OCI-LY1 (cell line): ENCODE results near the gene NRG2.

Experiments
- H2AFZ ChIP-seq: fragments of 200-600 bp; sonication (generic), shearing (Covaris generic); 2 replicates; pipeline ENCODE4 v1.6.0; 2014; ENCODE audit warnings: antibody characterized with exemption, mild to moderate bottlenecking, low read length
- H3F3A ChIP-seq: fragments of 200-600 bp; sonication (generic), shearing (Covaris generic); 2 replicates; pipeline ENCODE4 v1.6.0; 2014; ENCODE audit warnings: mild to moderate bottlenecking, antibody characterized with exemption, low read length, moderate library complexity; ENCODE audit not compliant: insufficient read depth
- H3K27ac ChIP-seq: fragments of 200-600 bp; sonication (generic); 2 replicates; pipeline ENCODE4 v1.5.1; 2014; ENCODE audit warnings: low read length, mixed run types, mild to moderate bottlenecking, low read depth; ENCODE audit not compliant: poor library complexity, severe bottlenecking
- H3K27me3 ChIP-seq: fragments of 200-600 bp; sonication (generic); 2 replicates; pipeline ENCODE4 v1.6.0; 2014; ENCODE audit warnings: antibody characterized with exemption, mild to moderate bottlenecking, low read length, moderate library complexity; ENCODE audit not compliant: insufficient read depth
- H3K36me3 ChIP-seq: fragments of 200-600 bp; sonication (generic); 2 replicates; pipeline ENCODE4 v1.6.1; 2014; ENCODE audit warnings: mild to moderate bottlenecking, antibody characterized with exemption, low read length, moderate library complexity, mixed read lengths; ENCODE audit not compliant: insufficient read depth
- H3K4me1 ChIP-seq: fragments of 200-600 bp; sonication (generic); 2 replicates; pipeline ENCODE4 v1.5.1; 2014; ENCODE audit warnings: mild to moderate bottlenecking, low read length, moderate library complexity; ENCODE audit not compliant: insufficient read depth, severe bottlenecking
- H3K4me2 ChIP-seq: fragments of 200-600 bp; sonication (generic), shearing (Covaris generic); 2 replicates; pipeline ENCODE4 v1.6.1; 2014; ENCODE audit warnings: low read length
- H3K4me3 ChIP-seq: fragments of 200-600 bp; sonication (generic); 2 replicates; pipeline ENCODE4 v1.5.1; 2014; ENCODE audit warnings: low read length, low read depth, mild to moderate bottlenecking, mixed read lengths; ENCODE audit not compliant: poor library complexity, severe bottlenecking
- H3K79me2 ChIP-seq: fragments of 200-600 bp; shearing (Covaris generic); 2 replicates; pipeline ENCODE4 v1.6.1; 2016; ENCODE audit warnings: mixed run types, low read length, mixed read lengths; ENCODE audit not compliant: insufficient read depth
- H3K9ac ChIP-seq: fragments of 200-600 bp; sonication (generic), shearing (Covaris generic); 2 replicates; pipeline ENCODE4 v1.6.1; 2014; ENCODE audit warnings: mild to moderate bottlenecking, low read length, mixed read lengths
- H3K9me2 ChIP-seq: fragments of 200-600 bp; sonication (generic), shearing (Covaris generic); 2 replicates; pipeline ENCODE4 v1.6.1; 2014; ENCODE audit warnings: low read depth, mild to moderate bottlenecking, low read length, mixed read lengths
- H3K9me3 ChIP-seq: fragments of 200-600 bp; shearing (Covaris generic); 2 replicates; pipeline ENCODE4 v1.6.1; 2014; ENCODE audit warnings: low read length, mixed read lengths
- H4K20me1 ChIP-seq: fragments of 200-600 bp; sonication (generic), shearing (Covaris generic); 2 replicates; pipeline ENCODE4 v1.6.0; 2016; ENCODE audit warnings: mild to moderate bottlenecking, low read length; ENCODE audit not compliant: insufficient read depth
- CTCF ChIP-seq: fragments of 200-600 bp; sonication (generic), shearing (Covaris generic); IDR thresholded peaks from 2 replicates; pipeline ENCODE4 v1.5.1; 2017; ENCODE audit warnings: mild to moderate bottlenecking, antibody characterized with exemption, low read length, moderate library complexity, mixed read lengths
- EZH2 ChIP-seq: fragments of 200-600 bp; sonication (generic), shearing (Covaris generic); IDR thresholded peaks from 2 replicates; pipeline ENCODE4 v1.8.0; 2017; ENCODE audit warnings: borderline replicate concordance, mixed run types, mild to moderate bottlenecking, antibody characterized with exemption, low read length, moderate library complexity, mixed read lengths

NRG2 gene

GRCh38 chr5:139875957-139876356, 167.1 kb downstream of the NRG2 start:
- TF ChIP-seq EZH2, result no peak
- no peak for TF ChIP-seq CTCF
- Histone ChIP-seq H2AFZ (no peak overlapping the region), H3K4me3 (no peak overlapping the region), H3K9me3 (peaks cover 3% of the 10 kb centered on the region; the same call in 1 of the 2 replicates), H3K27ac (no peak overlapping the region), H3K79me2 (no peaks in the 10 kb centered on the region), H3K9me2 (no peaks in the 10 kb centered on the region), H3K9ac (no peak overlapping the region), H3F3A (no peaks in the 10 kb centered on the region), H3K4me1 (no peaks in the 10 kb centered on the region), H3K4me2 (no peak overlapping the region), H4K20me1 (no peaks in the 10 kb centered on the region), H3K36me3 (no peaks in the 10 kb centered on the region), H3K27me3 (peaks cover 22% of the 10 kb centered on the region; the same call in 1 of the 2 replicates)

GRCh38 chr5:139872851-139873794, 170.0 kb downstream of the NRG2 start:
- no peak overlapping the region for H3K4me3 ChIP-seq
- H3K9ac ChIP-seq, result no peak overlapping the region
- H2AFZ ChIP-seq, result no peak overlapping the region
- no peaks in the 10 kb centered on the region for H3K4me1 ChIP-seq
- no peaks in the 10 kb centered on the region for H3F3A ChIP-seq
- no peaks in the 10 kb centered on the region for H4K20me1 ChIP-seq
- no peak overlapping the region for H3K4me2 ChIP-seq
- H3K9me2 ChIP-seq, result no peaks in the 10 kb centered on the region
- H3K9me3 ChIP-seq, result peaks cover 3% of the 10 kb centered on the region; the same call in 1 of the 2 replicates
- no peaks in the 10 kb centered on the region for H3K79me2 ChIP-seq
- no peak overlapping the region for H3K27ac ChIP-seq
- no peak for TF ChIP-seq EZH2
- no peak for TF ChIP-seq CTCF
- H3K36me3 ChIP-seq, result no peaks in the 10 kb centered on the region
- peaks cover 19% of the 10 kb centered on the region; the same call in 1 of the 2 replicates for H3K27me3 ChIP-seq

GRCh38 chr5:139872052-139872766, 170.9 kb downstream of the NRG2 start:
- H3K79me2 ChIP-seq, result no peaks in the 10 kb centered on the region
- TF ChIP-seq EZH2, result no peak
- TF ChIP-seq CTCF, result peak; percentile 38; the same call in 1 of the 2 replicates
- no peaks in the 10 kb centered on the region for H3K9me2 ChIP-seq
- H3K36me3 ChIP-seq, result no peaks in the 10 kb centered on the region
- H3F3A ChIP-seq, result no peaks in the 10 kb centered on the region
- no peak overlapping the region for H3K27ac ChIP-seq
- no peaks in the 10 kb centered on the region for H4K20me1 ChIP-seq
- peaks cover 15% of the 10 kb centered on the region; the same call in 1 of the 2 replicates for H3K27me3 ChIP-seq
- H3K4me3 ChIP-seq, result no peak overlapping the region
- H3K9ac ChIP-seq, result no peak overlapping the region
- no peaks in the 10 kb centered on the region for H3K4me1 ChIP-seq
- peaks cover 3% of the 10 kb centered on the region; the same call in 1 of the 2 replicates for H3K9me3 ChIP-seq
- H3K4me2 ChIP-seq, result no peak overlapping the region
- H2AFZ ChIP-seq, result no peak overlapping the region
